ENCODE results near the gene GK. TPM values are rescaled to one million over a fixed set of nuclear protein-coding genes. Genes with fewer than 3 reads are reported as not detected.

Gene GK
- total RNA-seq (2022; extraction: Qiagen RNA extraction) = 1.6 to 2.6 TPM (median 2.0 TPM) in 5 replicates

GRCh38 chrX:30653415-30654131 is at the start of gene GK:
Gene GK (plus strand): TSS chrX:30653423. CDS start chrX:30653538, 115 bp downstream.

Other genes with a start within 250 kb of the GK start
- gene TASL, start 75.7 kb upstream of the GK start, total RNA-seq (2022; extraction: Qiagen RNA extraction) = not detected in 5 replicates
- gene TAB3, start 235.8 kb downstream of the GK start, total RNA-seq (2022; extraction: Qiagen RNA extraction) = 6.4 to 10.7 TPM (median 9.1 TPM) in 5 replicates